Mesendoderm (in vitro differentiated cells): ENCODE measurements around the gene TNFRSF12A.

Experiments used
- DNase-seq: peaks from one replicate; pipeline ENCODE4 v3.0.0; 2013
- H2AK5ac ChIP-seq: 2 replicates; pipeline ENCODE4 v1.6.1; 2013; ENCODE audit warnings: low read length, inconsistent platforms
- H2BK120ac ChIP-seq: 2 replicates; pipeline ENCODE4 v1.6.1; 2013; ENCODE audit warnings: low read depth, mild to moderate bottlenecking, low read length, moderate library complexity, mixed read lengths
- H2BK15ac ChIP-seq: replicated peaks from 2 replicates; pipeline ENCODE4 v1.6.1; 2013; ENCODE audit warnings: low read depth, mild to moderate bottlenecking, moderate library complexity
- H2BK5ac ChIP-seq: 2 replicates; pipeline ENCODE4 v1.6.1; 2013; ENCODE audit warnings: low read length, inconsistent platforms
- H3K18ac ChIP-seq: 2 replicates; pipeline ENCODE4 v1.6.1; 2013; ENCODE audit warnings: mild to moderate bottlenecking, low read length, mixed read lengths
- H3K23ac ChIP-seq: one replicate; pipeline ENCODE4 v1.6.1; 2013; ENCODE audit warnings: low read length
- H3K27ac ChIP-seq: 2 replicates; pipeline ENCODE4 v1.5.1; 2013; ENCODE audit warnings: low read depth, mild to moderate bottlenecking, inconsistent platforms, low read length, moderate library complexity
- H3K27me3 ChIP-seq: 2 replicates; pipeline ENCODE4 v1.6.1; 2013; ENCODE audit warnings: low read length, control low read depth, mild to moderate bottlenecking, inconsistent platforms; ENCODE audit not compliant: insufficient read depth, poor library complexity
- H3K36me3 ChIP-seq: 2 replicates; pipeline ENCODE4 v1.6.1; 2013; ENCODE audit warnings: low read length, inconsistent platforms; ENCODE audit not compliant: control insufficient read depth, insufficient read depth
- H3K4ac ChIP-seq: one replicate; pipeline ENCODE4 v1.6.1; 2013; ENCODE audit warnings: low read depth, mild to moderate bottlenecking, low read length, moderate library complexity
- H3K4me1 ChIP-seq: 2 replicates; pipeline ENCODE4 v1.6.1; 2013; ENCODE audit warnings: low read depth, low read length, inconsistent platforms; ENCODE audit not compliant: control insufficient read depth
- H3K4me2 ChIP-seq: 2 replicates; pipeline ENCODE4 v1.6.1; 2013; ENCODE audit warnings: low read length
- H3K4me3 ChIP-seq: 2 replicates; pipeline ENCODE4 v1.5.1; 2013; ENCODE audit warnings: mild to moderate bottlenecking, low read length
- H3K56ac ChIP-seq: one replicate; pipeline ENCODE4 v1.6.1; 2013; ENCODE audit warnings: low read length
- H3K79me1 ChIP-seq: 2 replicates; pipeline ENCODE4 v1.6.1; 2013; ENCODE audit warnings: low read length, inconsistent platforms
- H3K79me2 ChIP-seq: 2 replicates; pipeline ENCODE4 v1.6.1; 2013; ENCODE audit warnings: mild to moderate bottlenecking, low read length; ENCODE audit not compliant: control insufficient read depth, insufficient read depth
- H3K9ac ChIP-seq: 2 replicates; pipeline ENCODE4 v1.6.1; 2013; ENCODE audit warnings: low read length, inconsistent platforms
- H4K5ac ChIP-seq: one replicate; pipeline ENCODE4 v1.6.1; 2013; ENCODE audit warnings: low read length
- H4K8ac ChIP-seq: one replicate; pipeline ENCODE4 v1.6.1; 2013; ENCODE audit warnings: low read depth, mild to moderate bottlenecking, control low read depth, low read length, moderate library complexity
- WGBS: extraction: QIAGEN DNeasy Blood & Tissue Kit; methylation state at CpG from one replicate; pipeline ENCODE4 v1.1.7; 2013; ENCODE audit warnings: low lambda C conversion rate, missing lambda C conversion rate; ENCODE audit not compliant: insufficient coverage; ENCODE audit errors: extremely low coverage; 5-methylcytosine and 5-hydroxymethylcytosine counted together

Gene TNFRSF12A

DNA sequence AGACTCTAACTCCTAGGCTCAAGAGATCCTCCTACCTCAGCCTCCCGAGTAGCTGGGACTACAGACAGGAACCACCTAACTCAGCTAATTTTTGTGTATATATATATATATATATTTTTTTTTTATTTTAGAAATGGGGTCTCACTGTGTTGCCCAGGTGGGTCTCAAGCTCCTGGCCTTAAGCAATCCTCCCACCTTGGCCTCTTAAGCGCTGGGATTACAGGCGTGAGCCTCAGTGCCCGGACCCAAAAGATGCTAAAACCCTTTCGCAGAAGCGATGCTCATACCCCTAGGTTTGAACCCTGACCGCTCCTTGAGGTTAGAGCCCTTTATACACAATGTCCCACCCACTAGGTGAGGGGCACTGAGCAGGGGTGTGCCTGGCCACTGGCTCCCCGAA lies 9.7 kb upstream of the TNFRSF12A start:
- Histone ChIP-seq H3K27me3 (no peaks in the 10 kb centered on the region), H3K27ac (no peak overlapping the region)
- no CpG with 5 or more reads among the region's 8 CpGs for WGBS

DNA sequence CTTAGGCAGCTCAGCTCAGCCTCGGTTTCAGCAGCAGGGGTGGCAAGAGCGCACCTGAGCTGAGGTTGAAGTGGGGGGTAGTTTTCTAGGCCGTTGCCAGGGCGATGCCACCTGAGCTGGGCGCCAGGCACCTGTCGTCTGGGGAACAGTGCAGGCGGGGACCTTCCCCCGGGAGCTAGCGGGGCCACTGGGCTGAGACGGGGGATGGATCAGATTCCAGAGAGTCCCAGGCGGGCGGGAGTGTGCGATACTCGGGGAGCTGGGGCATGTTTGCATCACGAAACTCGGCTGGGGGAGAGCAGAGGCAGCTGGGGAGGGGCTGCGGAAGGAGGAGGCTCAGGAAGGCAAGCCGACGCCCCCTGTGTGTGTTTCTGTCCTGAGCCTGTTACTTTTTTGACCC lies 7.9 kb upstream of the TNFRSF12A start:
- Histone ChIP-seq H2BK120ac (no peak overlapping the region), H3K79me2 (peaks cover 13% of the 10 kb centered on the region), H3K4me1 (peaks cover 12% of the 10 kb centered on the region), H2AK5ac (no peak overlapping the region), H3K23ac (no peak overlapping the region), H3K4ac (no peak overlapping the region), H3K27ac (no peak overlapping the region), H4K8ac (no peak overlapping the region), H3K36me3 (peaks cover 2% of the 10 kb centered on the region), H3K56ac (peak overlapping the region; percentile 58), H4K5ac (no peak overlapping the region), H2BK5ac (no peak overlapping the region), H3K4me3 (no peak overlapping the region), H3K18ac (no peak overlapping the region), H3K27me3 (no peaks in the 10 kb centered on the region), H3K79me1 (peaks cover 3% of the 10 kb centered on the region), H3K4me2 (peak overlapping the region; percentile 5), H2BK15ac (no peak overlapping the region), H3K9ac (no peak overlapping the region)
- no CpG with 5 or more reads among the region's 19 CpGs for WGBS
- peak; percentile 37 for DNase-seq

More for the DNA sequence above, 9.7 kb upstream of the TNFRSF12A start:
- no peak overlapping the region for H3K4me3 ChIP-seq
- H3K9ac ChIP-seq, result no peak overlapping the region
- no peak overlapping the region for H2BK15ac ChIP-seq
- peaks cover 23% of the 10 kb centered on the region for H3K4me1 ChIP-seq
- no peak overlapping the region for H2BK5ac ChIP-seq
- no peaks in the 10 kb centered on the region for H3K79me1 ChIP-seq
- no peak overlapping the region for H4K5ac ChIP-seq
- peak overlapping the region; percentile 85 for H3K23ac ChIP-seq
- no peak for DNase-seq
- no peak overlapping the region for H2BK120ac ChIP-seq
- H3K18ac ChIP-seq, result no peak overlapping the region
- H2AK5ac ChIP-seq, result no peak overlapping the region
- H4K8ac ChIP-seq, result no peak overlapping the region
- no peak overlapping the region for H3K4me2 ChIP-seq
- H3K36me3 ChIP-seq, result peaks cover 2% of the 10 kb centered on the region
- no peak overlapping the region for H3K4ac ChIP-seq
- peak overlapping the region; percentile 2 for H3K56ac ChIP-seq
- no peaks in the 10 kb centered on the region for H3K79me2 ChIP-seq

DNA sequence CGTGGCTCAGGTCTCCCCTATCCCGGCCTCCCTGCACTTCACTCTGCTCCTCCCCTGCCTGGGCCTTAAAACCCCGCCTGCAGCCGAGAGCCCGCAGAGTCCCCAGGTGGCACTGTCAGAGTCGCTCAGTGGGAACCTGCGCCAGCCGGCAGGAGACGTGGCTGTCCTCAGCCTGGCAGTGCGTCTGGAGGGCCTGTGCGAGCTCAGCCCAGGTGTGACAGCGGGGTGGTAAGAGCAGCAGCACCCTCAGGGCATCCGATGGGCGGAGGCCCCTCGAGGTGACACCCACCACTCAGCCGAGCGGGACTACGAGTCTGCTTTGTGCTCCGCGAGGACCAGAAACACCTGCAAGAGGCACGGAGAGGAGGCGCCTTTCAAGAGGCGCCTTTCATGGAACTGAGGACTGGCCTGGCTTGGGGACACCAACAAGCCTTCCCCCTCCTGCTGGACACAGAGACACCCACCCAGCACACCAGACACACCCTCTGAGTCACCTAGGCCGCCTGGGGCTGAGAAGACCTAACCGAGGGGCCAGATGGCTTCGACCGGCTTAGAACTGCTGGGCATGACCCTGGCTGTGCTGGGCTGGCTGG lies 7.2 kb upstream of the TNFRSF12A start, which contains the start of gene CLDN9:
TSS of gene CLDN9 (plus strand) at position 96 of the 593 bp plus-strand sequence. CDS start at position 536, 440 bp downstream.
- no peak within 1 kb of the TSS for H3K4me3 ChIP-seq
- DNase-seq, result peak; percentile 54
- no peaks in the 10 kb centered on the region for H3K27me3 ChIP-seq

DNA sequence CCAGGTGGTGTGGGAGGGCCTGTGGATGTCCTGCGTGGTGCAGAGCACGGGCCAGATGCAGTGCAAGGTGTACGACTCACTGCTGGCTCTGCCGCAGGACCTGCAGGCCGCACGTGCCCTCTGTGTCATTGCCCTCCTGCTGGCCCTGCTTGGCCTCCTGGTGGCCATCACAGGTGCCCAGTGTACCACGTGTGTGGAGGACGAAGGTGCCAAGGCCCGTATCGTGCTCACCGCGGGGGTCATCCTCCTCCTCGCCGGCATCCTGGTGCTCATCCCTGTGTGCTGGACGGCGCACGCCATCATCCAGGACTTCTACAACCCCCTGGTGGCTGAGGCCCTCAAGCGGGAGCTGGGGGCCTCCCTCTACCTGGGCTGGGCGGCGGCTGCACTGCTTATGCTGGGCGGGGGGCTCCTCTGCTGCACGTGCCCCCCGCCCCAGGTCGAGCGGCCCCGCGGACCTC lies 6.6 kb upstream of the TNFRSF12A start:
- Histone ChIP-seq H3K23ac (no peak overlapping the region), H2BK5ac (no peak overlapping the region), H3K4me2 (no peak overlapping the region), H4K5ac (no peak overlapping the region), H3K79me2 (peaks cover 17% of the 10 kb centered on the region), H3K79me1 (peaks cover 3% of the 10 kb centered on the region), H3K36me3 (peaks cover 2% of the 10 kb centered on the region), H3K4me1 (peaks cover 3% of the 10 kb centered on the region), H3K9ac (no peak overlapping the region), H2BK15ac (no peak overlapping the region), H2BK120ac (no peak overlapping the region), H3K27ac (no peak overlapping the region), H2AK5ac (no peak overlapping the region), H3K27me3 (no peaks in the 10 kb centered on the region), H3K4ac (no peak overlapping the region), H3K4me3 (no peak overlapping the region), H3K18ac (no peak overlapping the region), H4K8ac (no peak overlapping the region), H3K56ac (no peak overlapping the region)
- no peak for DNase-seq
- WGBS, result no CpG with 5 or more reads among the region's 27 CpGs

More for the DNA sequence above, 7.2 kb upstream of the TNFRSF12A start, which contains the start of gene CLDN9:
- Histone ChIP-seq H3K18ac (no peak within 1 kb of the TSS), H3K36me3 (peaks cover 2% of the 10 kb centered on the region), H3K9ac (no peak within 1 kb of the TSS), H3K56ac (peak within 1 kb of the TSS; percentile 58), H2AK5ac (no peak within 1 kb of the TSS), H2BK15ac (no peak within 1 kb of the TSS), H3K4me2 (peak within 1 kb of the TSS; percentile 23), H3K79me2 (peaks cover 17% of the 10 kb centered on the region), H3K27ac (no peak within 1 kb of the TSS), H2BK5ac (no peak within 1 kb of the TSS), H4K8ac (no peak within 1 kb of the TSS), H3K23ac (no peak within 1 kb of the TSS), H4K5ac (no peak within 1 kb of the TSS), H3K79me1 (peaks cover 3% of the 10 kb centered on the region), H2BK120ac (no peak within 1 kb of the TSS), H3K4ac (no peak within 1 kb of the TSS), H3K4me1 (peaks cover 6% of the 10 kb centered on the region)
- no CpG with 5 or more reads among the region's 27 CpGs for WGBS

DNA sequence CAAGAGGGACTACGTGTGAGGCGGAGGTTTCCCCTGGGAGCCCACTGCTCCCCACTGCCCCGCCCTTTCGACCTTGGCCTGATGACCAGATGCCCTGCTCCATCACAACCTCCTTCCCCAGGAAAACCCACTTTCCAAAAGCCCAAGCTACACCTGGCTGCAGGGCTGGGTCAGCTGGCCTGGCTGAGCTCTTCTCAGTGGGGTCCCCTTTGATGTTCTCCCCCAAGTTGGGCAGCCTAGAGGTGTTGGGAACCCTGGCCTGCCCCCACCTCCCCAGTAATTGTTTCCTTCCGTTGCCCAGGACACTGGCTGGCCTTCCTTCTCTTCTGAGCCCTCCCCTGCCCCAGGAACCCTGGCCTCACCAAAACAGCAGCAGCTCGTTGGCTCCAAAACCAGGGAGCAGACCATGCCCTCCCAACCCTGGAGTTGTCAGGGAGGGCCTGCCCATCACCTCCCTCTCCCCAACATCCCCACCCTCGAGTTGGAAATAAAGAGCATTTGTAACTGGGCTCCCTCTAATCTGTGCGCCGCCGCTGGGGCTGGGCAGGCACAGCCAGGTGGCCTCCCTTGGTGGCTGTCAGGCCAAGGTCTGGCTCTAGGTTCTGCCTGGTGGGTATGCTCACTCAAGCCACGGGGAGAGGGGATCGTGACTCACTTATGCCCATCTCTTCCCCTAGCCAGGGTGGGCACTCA lies 6.0 kb upstream of the TNFRSF12A start:
- no peak for DNase-seq
- Histone ChIP-seq H2BK5ac (no peak overlapping the region), H3K18ac (no peak overlapping the region), H3K27ac (no peak overlapping the region), H3K4ac (no peak overlapping the region), H3K27me3 (no peaks in the 10 kb centered on the region), H3K4me2 (no peak overlapping the region), H3K36me3 (peaks cover 2% of the 10 kb centered on the region), H4K8ac (no peak overlapping the region), H3K9ac (no peak overlapping the region), H3K4me3 (no peak overlapping the region), H3K79me1 (peaks cover 3% of the 10 kb centered on the region), H3K56ac (no peak overlapping the region), H2AK5ac (no peak overlapping the region), H2BK120ac (no peak overlapping the region), H3K4me1 (no peaks in the 10 kb centered on the region), H4K5ac (no peak overlapping the region), H3K23ac (no peak overlapping the region), H2BK15ac (no peak overlapping the region), H3K79me2 (peaks cover 17% of the 10 kb centered on the region)
- no CpG with 5 or more reads among the region's 12 CpGs for WGBS
